GM18951 (cell line): Measurements from ENCODE around the gene AIP.
"Not testable (repeated sequence)": the region's sequence is repeated elsewhere in the genome, so short reads cannot be mapped to it uniquely, and the experiment has no call there.

Experiments used
- POLR2A ChIP-seq: IDR thresholded peaks from 4 replicates; pipeline ENCODE4 v1.6.1; 2011; ENCODE audit warnings: mild to moderate bottlenecking; ENCODE audit not compliant: insufficient read length, insufficient read depth; ENCODE audit errors: extremely low read depth
- in situ Hi-C: fragments of 300-500 bp; cut with MboI; formaldehyde crosslinking; loops from one replicate; pipeline ENCODE4 v1.12.0; 2022; ENCODE audit warnings: low sequenced_read_pairs, mixed read lengths, inconsistent platforms; ENCODE audit not compliant: unreplicated experiment

Gene AIP

GRCh38 chr11:67466962-67467771 lies 15.7 kb upstream of the AIP start:
- in situ Hi-C loops = no loop called here
- no peak for TF ChIP-seq POLR2A

GRCh38 chr11:67468056-67468455 lies 14.8 kb upstream of the AIP start:
- in situ Hi-C loops = no loop called here
- peak; percentile 1 for TF ChIP-seq POLR2A

GRCh38 chr11:67468456-67468758 lies 14.4 kb upstream of the AIP start:
- no peak for TF ChIP-seq POLR2A
- in situ Hi-C loops = no loop called here

- in situ Hi-C loops = no loop called here
- TF ChIP-seq POLR2A = peak; percentile 86
Measured at GRCh38 chr11:67468759-67469507, 13.9 kb upstream of the AIP start, which contains the start of gene TMEM134. Gene TMEM134 (minus strand): TSS chr11:67469251. CDS start chr11:67469192, 59 bp downstream.

GRCh38 chr11:67469508-67469811 lies 13.4 kb upstream of the AIP start:
- in situ Hi-C loops = no loop called here
- TF ChIP-seq POLR2A = no peak

- no peak for TF ChIP-seq POLR2A
- in situ Hi-C loops = no loop called here
Measured at GRCh38 chr11:67470337-67471002, 12.4 kb upstream of the AIP start.

GRCh38 chr11:67472882-67473281 lies 9.9 kb upstream of the AIP start:
- in situ Hi-C loops = no loop called here
- no peak for TF ChIP-seq POLR2A

GRCh38 chr11:67476692-67477091 lies 6.1 kb upstream of the AIP start:
- in situ Hi-C loops = not testable (repeated sequence)

- in situ Hi-C loops = not testable (repeated sequence)
Measured at GRCh38 chr11:67477344-67478050, 5.3 kb upstream of the AIP start.

- no peak for TF ChIP-seq POLR2A
- in situ Hi-C loops = no loop called here
Measured at GRCh38 chr11:67482275-67482826, 475 bp upstream of the AIP start.

GRCh38 chr11:67483831-67484665 lies 1.2 kb downstream of the AIP start:
- TF ChIP-seq POLR2A = no peak
- in situ Hi-C loops = no loop called here

- in situ Hi-C loops = no loop called here
- TF ChIP-seq POLR2A = peak; percentile 48
Measured at GRCh38 chr11:67484847-67485311, 2.1 kb downstream of the AIP start.
